Smooth muscle cell (in vitro differentiated cells): ENCODE results near the gene EZR. TPM values are rescaled to one million over a fixed set of nuclear protein-coding genes. Genes with fewer than 3 reads are reported as not detected.

ENCODE experiments used
- DNase-seq: peaks from one replicate; lab custom pipeline; 2025; ENCODE audit not compliant: unreplicated experiment; lab: John Stamatoyannopoulos, UW
- H2AFZ ChIP-seq: fragments of 200-600 bp; sonication (generic); 2 replicates; pipeline ENCODE4 v1.6.0; 2016; ENCODE audit warnings: antibody characterized with exemption, low read depth, mild to moderate bottlenecking
- H3F3A ChIP-seq: fragments of 200-600 bp; sonication (generic); 2 replicates; pipeline ENCODE4 v1.6.0; 2017; ENCODE audit warnings: antibody characterized with exemption, low read depth
- H3K27ac ChIP-seq: fragments of 200-600 bp; sonication (generic); 2 replicates; pipeline ENCODE4 v1.5.1; 2016; ENCODE audit warnings: low read depth, mild to moderate bottlenecking
- H3K27me3 ChIP-seq: fragments of 200-600 bp; sonication (generic); 2 replicates; pipeline ENCODE4 v1.6.1; 2016; ENCODE audit warnings: low read depth, mild to moderate bottlenecking
- H3K36me3 ChIP-seq: fragments of 200-600 bp; sonication (generic); 2 replicates; pipeline ENCODE4 v1.5.1; 2016; ENCODE audit warnings: low read depth
- H3K4me1 ChIP-seq: fragments of 200-600 bp; sonication (generic); 2 replicates; pipeline ENCODE4 v1.5.1; 2016; ENCODE audit warnings: low read depth
- H3K4me2 ChIP-seq: fragments of 200-600 bp; sonication (generic); 2 replicates; pipeline ENCODE4 v1.6.0; 2016; ENCODE audit warnings: mild to moderate bottlenecking
- H3K4me3 ChIP-seq: fragments of 200-600 bp; sonication (generic); 2 replicates; pipeline ENCODE4 v1.5.1; 2016; ENCODE audit warnings: mild to moderate bottlenecking
- H3K79me2 ChIP-seq: fragments of 200-600 bp; sonication (generic); 2 replicates; pipeline ENCODE4 v1.6.0; 2016; ENCODE audit warnings: low read depth, mild to moderate bottlenecking
- H3K9ac ChIP-seq: fragments of 200-600 bp; sonication (generic); 2 replicates; pipeline ENCODE4 v1.6.0; 2016; ENCODE audit warnings: low read depth
- H3K9me3 ChIP-seq: fragments of 200-600 bp; sonication (generic); replicated peaks from 2 replicates; pipeline ENCODE4 v1.5.1; 2016; ENCODE audit warnings: low read depth
- H4K20me1 ChIP-seq: fragments of 200-600 bp; sonication (generic); 2 replicates; pipeline ENCODE4 v1.6.0; 2016; ENCODE audit warnings: low read depth
- WGBS: methylation state at CpG from one replicate; pipeline ENCODE4 v1.1.7; 2016; ENCODE audit warnings: low lambda C conversion rate; 5-methylcytosine and 5-hydroxymethylcytosine counted together
- polyA plus RNA-seq: library from polyadenylated mRNA; unstranded; fragments of >200 nt; fragmentation: Nextera tagmentation; extraction: Ambion mirVana; gene quantifications from 2 replicates; pipeline ENCODE4 v1.2.1, GENCODE V29; 2016
- total RNA-seq: library from RNA; depleted of rRNA; stranded (reverse); fragments of >200 nt; gene quantifications from 2 replicates; pipeline ENCODE4 v1.2.3, GENCODE V29; 2014
- TF ChIP-seq, protein P1 (sequence below): fragments of 200-600 bp; sonication (generic); IDR thresholded peaks from 2 replicates; pipeline ENCODE4 v1.5.1; 2017; ENCODE audit warnings: borderline replicate concordance, mild to moderate bottlenecking, antibody characterized with exemption; ENCODE audit not compliant: insufficient read depth, poor library complexity, severe bottlenecking

EZR gene
- total and polyA plus RNA-seq, 2 experiments from 2014 or later: 55.0 to 113 TPM

DNA sequence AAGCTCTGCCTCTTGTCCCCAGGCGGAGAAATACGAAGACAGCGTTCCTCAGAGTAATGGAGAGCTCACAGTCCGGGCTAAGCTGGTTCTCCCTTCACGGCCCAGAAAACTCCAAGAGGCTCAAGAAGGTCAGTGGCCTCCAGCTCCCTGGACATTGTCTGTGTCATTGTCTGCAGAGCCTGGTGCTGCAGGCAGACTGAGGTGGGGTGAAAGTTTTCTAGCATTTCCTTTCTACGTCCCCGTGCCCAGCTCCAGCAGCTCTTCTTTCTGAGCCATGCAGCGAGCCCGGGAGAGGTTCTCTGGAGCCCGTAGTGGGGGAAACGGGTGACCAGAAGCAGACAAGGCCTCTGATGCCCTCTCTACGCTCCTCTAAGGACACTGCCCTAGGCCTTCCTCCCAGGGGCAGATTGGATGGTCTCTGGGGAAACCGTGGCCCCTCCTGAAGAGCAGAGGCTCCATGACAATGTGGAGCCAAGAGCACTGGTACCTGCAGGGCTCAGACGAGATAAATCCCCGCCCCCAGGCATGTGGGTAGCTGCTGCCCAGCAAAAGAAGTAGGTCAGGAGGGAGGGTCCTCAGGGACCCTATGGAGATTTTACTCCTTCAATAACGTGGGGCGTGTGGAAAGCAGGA lies 58.4 kb downstream of the EZR start:
- H3K27me3 ChIP-seq: no peaks in the 10 kb centered on the region
- 78% methylated on average over 17 of the region's 17 CpGs for WGBS
- no peaks in the 10 kb centered on the region for H3K79me2 ChIP-seq

GRCh38 chr6:158759966-158760617 lies 59.1 kb downstream of the EZR start:
- WGBS: 93% methylated on average over 6 of the region's 7 CpGs
- Histone ChIP-seq H3K4me1 (no peaks in the 10 kb centered on the region), H3K79me2 (no peaks in the 10 kb centered on the region), H4K20me1 (no peaks in the 10 kb centered on the region), H3K9me3 (no peaks in the 10 kb centered on the region), H3K4me3 (no peak overlapping the region), H3K27ac (no peak overlapping the region), H3K36me3 (no peaks in the 10 kb centered on the region), H3K9ac (no peak overlapping the region), H2AFZ (no peak overlapping the region), H3K4me2 (no peak overlapping the region), H3K27me3 (no peaks in the 10 kb centered on the region), H3F3A (no peaks in the 10 kb centered on the region)
- no peak for DNase-seq
- TF ChIP-seq, protein P1, sequence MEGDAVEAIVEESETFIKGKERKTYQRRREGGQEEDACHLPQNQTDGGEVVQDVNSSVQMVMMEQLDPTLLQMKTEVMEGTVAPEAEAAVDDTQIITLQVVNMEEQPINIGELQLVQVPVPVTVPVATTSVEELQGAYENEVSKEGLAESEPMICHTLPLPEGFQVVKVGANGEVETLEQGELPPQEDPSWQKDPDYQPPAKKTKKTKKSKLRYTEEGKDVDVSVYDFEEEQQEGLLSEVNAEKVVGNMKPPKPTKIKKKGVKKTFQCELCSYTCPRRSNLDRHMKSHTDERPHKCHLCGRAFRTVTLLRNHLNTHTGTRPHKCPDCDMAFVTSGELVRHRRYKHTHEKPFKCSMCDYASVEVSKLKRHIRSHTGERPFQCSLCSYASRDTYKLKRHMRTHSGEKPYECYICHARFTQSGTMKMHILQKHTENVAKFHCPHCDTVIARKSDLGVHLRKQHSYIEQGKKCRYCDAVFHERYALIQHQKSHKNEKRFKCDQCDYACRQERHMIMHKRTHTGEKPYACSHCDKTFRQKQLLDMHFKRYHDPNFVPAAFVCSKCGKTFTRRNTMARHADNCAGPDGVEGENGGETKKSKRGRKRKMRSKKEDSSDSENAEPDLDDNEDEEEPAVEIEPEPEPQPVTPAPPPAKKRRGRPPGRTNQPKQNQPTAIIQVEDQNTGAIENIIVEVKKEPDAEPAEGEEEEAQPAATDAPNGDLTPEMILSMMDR: no peak

More for the DNA sequence above, 58.4 kb downstream of the EZR start:
- Histone ChIP-seq H4K20me1 (no peaks in the 10 kb centered on the region), H3K4me2 (no peak overlapping the region), H3K9me3 (no peaks in the 10 kb centered on the region), H3F3A (no peaks in the 10 kb centered on the region), H3K4me3 (no peak overlapping the region), H3K36me3 (no peaks in the 10 kb centered on the region), H3K27ac (no peak overlapping the region), H3K9ac (no peak overlapping the region), H2AFZ (no peak overlapping the region), H3K4me1 (no peaks in the 10 kb centered on the region)
- TF ChIP-seq, protein P1: no peak
- DNase-seq: no peak

DNA sequence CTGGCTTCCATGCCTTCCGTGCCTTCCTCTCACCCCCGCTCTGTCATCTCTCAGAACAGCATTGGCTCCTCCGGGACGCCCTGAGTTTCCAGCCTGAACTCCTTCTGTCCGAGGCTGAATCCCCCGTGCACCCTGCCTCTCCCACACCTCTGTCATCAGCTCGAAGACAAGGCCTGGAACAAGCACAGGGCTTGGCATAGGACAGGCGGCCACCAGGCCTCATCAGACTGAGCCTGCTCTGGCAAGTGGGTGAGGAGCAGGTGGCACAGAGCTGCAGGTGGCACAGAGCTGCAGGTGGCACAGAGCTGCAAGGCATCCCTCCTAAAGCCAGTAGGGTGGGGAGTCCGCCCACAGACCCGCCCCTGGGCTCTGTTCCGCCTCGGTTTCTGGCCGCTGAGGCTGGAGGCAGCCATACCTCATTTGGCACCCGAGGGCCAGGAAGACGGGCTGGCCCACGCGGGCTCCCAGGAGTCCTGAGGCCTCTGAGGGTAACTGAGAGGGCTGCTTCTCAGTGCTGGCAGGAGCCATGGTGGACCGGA lies 60.2 kb downstream of the EZR start:
- no peak overlapping the region for H2AFZ ChIP-seq

More for the DNA sequence above, 60.2 kb downstream of the EZR start:
- TF ChIP-seq, protein P1: no peak
- Histone ChIP-seq H3K4me3 (no peak overlapping the region), H3K4me1 (no peaks in the 10 kb centered on the region), H3K9ac (no peak overlapping the region), H3K9me3 (no peaks in the 10 kb centered on the region), H3K79me2 (no peaks in the 10 kb centered on the region), H3K36me3 (no peaks in the 10 kb centered on the region), H3K27me3 (no peaks in the 10 kb centered on the region), H3K4me2 (no peak overlapping the region), H3F3A (no peaks in the 10 kb centered on the region), H4K20me1 (no peaks in the 10 kb centered on the region), H3K27ac (no peak overlapping the region)
- no peak for DNase-seq
- 95% methylated on average over 18 of the region's 18 CpGs for WGBS
